SH-SY5Y (cell line): ENCODE measurements around the gene STEAP2.

Experiments
- GATA2 ChIP-seq: IDR thresholded peaks from 2 replicates; pipeline ENCODE4 v1.6.1; 2011; ENCODE audit warnings: mild to moderate bottlenecking, low read depth, low read length
- GATA3 ChIP-seq: IDR thresholded peaks from 2 replicates; pipeline ENCODE4 v1.6.1; 2011; ENCODE audit warnings: low read depth, mild to moderate bottlenecking, low read length, moderate library complexity

Gene STEAP2

GRCh38 chr7:90239050-90239449 lies 27.5 kb downstream of the STEAP2 start:
- TF ChIP-seq GATA3 (no peak), GATA2 (no peak)

GRCh38 chr7:90239625-90240228 lies 28.2 kb downstream of the STEAP2 start:
- no peak for TF ChIP-seq GATA2
- TF ChIP-seq GATA3 = no peak

GRCh38 chr7:90242369-90243168 lies 31.0 kb downstream of the STEAP2 start:
- TF ChIP-seq GATA2 = no peak
- TF ChIP-seq GATA3 = no peak

- TF ChIP-seq GATA3 = no peak
- no peak for TF ChIP-seq GATA2
Measured at GRCh38 chr7:90243556-90243955, 32.0 kb downstream of the STEAP2 start.

- no peak for TF ChIP-seq GATA3
- no peak for TF ChIP-seq GATA2
Measured at GRCh38 chr7:90244565-90244908, 33.0 kb downstream of the STEAP2 start.

- TF ChIP-seq GATA2 (no peak), GATA3 (no peak)
Measured at GRCh38 chr7:90244909-90245851, 33.6 kb downstream of the STEAP2 start, which contains the start of gene CFAP69. Gene CFAP69, plus strand, starts transcription at chr7:90245174. Its CDS starts 251 bp downstream, at chr7:90245425.

- TF ChIP-seq GATA2 = no peak
- no peak for TF ChIP-seq GATA3
Measured at GRCh38 chr7:90246171-90246570, 34.6 kb downstream of the STEAP2 start.

GRCh38 chr7:90248706-90249105 lies 37.2 kb downstream of the STEAP2 start:
- no peak for TF ChIP-seq GATA3
- TF ChIP-seq GATA2 = no peak

- TF ChIP-seq GATA3 (no peak), GATA2 (no peak)
Measured at GRCh38 chr7:90250601-90251303, 39.2 kb downstream of the STEAP2 start.

- TF ChIP-seq GATA3 = no peak
- no peak for TF ChIP-seq GATA2
Measured at GRCh38 chr7:90251304-90251635, 39.7 kb downstream of the STEAP2 start.

GRCh38 chr7:90256778-90257177 lies 45.2 kb downstream of the STEAP2 start:
- TF ChIP-seq GATA2 (no peak), GATA3 (no peak)

GRCh38 chr7:90261441-90261840 lies 49.9 kb downstream of the STEAP2 start:
- TF ChIP-seq GATA2 (no peak), GATA3 (no peak)

GRCh38 chr7:90262438-90262837 lies 50.9 kb downstream of the STEAP2 start:
- TF ChIP-seq GATA3 (no peak), GATA2 (no peak)

GRCh38 chr7:90266808-90267207 lies 55.3 kb downstream of the STEAP2 start:
- TF ChIP-seq GATA2 (no peak), GATA3 (no peak)
